ENCODE results near the gene PNMA8C.
"Not testable (repeated sequence)": the region's sequence is repeated elsewhere in the genome, so short reads cannot be mapped to it uniquely, and the experiment has no call there.

The PNMA8C gene

GRCh38 chr19:46376241-46377153 is 52.2 kb downstream of the PNMA8C start:
- TF ChIP-seq CTCF (IDR thresholded peaks at IDR 0.05; ENCODE audit: low read depth, low read length, missing control alignments), result no peak
- no peak overlapping the region for H3K4me3 ChIP-seq (ENCODE audit: low read depth, low read length)
- no peak for DNase-seq (ENCODE audit: low read depth)

DNA sequence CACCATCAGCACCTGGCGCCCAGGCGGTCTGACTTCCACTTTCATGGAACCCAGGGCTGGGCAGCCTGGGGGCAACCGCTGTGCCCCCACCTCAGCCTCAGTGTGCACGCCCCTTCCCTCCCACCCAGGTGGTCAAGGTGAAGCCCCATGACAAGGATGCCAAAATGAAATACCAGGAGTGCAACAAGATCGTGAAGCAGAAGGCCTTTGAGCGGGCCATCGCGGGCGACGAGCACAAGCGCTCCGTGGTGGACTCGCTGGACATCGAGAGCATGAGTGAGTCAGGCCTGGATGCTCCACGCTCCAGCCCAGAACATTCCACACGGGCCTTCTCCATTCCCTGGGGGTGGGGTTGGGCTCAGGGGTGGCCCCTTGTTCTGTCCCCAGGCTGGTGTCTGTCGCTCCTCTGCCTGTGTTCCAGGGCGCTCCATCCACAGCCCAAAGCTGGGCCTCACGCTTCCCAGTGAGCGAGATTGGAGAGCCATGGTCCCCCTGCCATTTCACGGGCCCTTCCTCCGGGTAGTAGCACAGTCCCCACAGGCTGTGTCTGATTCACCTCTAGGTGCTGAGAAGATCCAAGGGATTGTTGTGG is 53.2 kb downstream of the PNMA8C start:
- not testable (repeated sequence) for H3K4me3 ChIP-seq (ENCODE audit: low read depth, low read length); DNase-seq (ENCODE audit: low read depth)

Measured in GM12864 (cell line).